Activated gamma-delta T cell (primary cell): Measurements from ENCODE around the gene KCTD3.

ENCODE experiments used
- DNase-seq: peaks from one replicate; lab custom pipeline; 2025; lab: John Stamatoyannopoulos, UW

The KCTD3 gene

DNA sequence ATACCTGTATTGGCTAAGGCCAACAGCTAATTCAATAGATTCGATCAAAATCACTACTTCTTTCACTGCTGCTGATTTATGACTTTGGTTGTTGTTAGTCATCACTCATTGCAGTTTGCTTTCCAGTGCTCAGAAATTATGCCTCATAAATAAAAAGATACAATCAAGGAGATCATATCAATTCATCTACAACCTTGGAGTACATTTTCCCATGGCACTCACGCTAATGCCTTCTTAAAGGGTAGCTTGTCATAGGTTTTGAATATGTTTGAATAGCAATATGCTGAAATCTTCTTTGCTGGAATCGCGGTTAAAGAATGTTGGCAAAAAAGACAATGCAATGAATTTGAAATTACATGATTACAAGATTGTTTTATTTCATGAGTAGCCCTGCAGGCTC, 89.9 kb downstream of the KCTD3 start:
- no peak for DNase-seq

DNA sequence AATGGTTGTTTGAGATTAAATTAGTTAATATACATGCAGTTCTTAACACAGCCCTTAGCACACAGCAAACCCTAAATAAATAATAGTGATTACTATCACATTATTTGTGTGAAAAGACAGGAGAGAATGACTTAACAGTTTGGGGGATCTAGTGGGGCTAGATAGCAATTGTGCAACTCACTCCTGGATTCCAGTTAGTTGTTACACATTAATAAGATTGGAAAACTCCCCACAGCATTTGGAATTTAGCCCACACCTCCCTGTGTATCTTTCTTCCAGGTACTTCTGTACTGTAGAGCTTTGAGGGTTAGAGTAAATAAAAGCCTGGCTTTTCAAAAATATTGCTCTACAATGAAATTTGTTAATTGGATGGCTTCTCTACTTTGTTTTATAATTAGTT, 93.2 kb downstream of the KCTD3 start:
- no peak for DNase-seq

DNA sequence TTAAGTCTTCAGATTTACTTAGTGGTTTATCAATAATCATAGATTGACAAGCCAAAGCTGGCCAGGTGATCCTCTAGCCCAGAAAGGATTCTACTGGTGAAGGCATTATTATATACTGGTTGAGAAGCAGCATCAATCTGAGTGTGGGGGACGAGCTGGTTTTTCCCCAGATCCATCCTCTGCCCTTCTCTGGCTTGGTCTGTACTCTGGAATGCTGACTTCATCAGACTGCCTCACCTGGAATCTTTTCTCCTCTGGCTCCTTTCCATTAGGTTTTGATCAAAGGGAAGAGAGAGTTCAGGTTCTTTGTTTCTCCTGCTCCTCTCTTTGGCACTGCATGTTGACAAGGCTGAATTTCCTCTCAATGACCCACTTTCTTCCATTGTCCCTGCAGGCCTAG, 93.9 kb downstream of the KCTD3 start:
- DNase-seq, result no peak

DNA sequence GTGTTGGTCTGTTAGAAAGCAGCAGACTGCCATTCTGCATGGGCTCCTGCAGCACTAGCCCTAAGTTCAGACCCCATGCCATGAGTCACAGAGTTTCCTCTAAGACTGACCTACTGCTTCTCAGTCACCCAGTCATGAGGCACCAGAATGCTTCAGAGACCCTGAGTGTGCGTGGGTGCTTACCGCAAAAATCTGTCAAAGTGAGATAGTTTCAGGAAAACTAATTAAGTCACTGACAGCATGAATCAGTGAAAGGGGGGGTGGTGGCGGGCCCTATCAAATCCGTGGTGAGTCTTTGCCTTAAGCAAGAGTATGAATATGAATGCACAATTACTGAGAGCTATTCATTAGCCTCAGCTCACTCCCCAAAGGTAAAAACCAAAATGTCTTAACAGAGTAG, 98.1 kb downstream of the KCTD3 start:
- DNase-seq, result no peak

DNA sequence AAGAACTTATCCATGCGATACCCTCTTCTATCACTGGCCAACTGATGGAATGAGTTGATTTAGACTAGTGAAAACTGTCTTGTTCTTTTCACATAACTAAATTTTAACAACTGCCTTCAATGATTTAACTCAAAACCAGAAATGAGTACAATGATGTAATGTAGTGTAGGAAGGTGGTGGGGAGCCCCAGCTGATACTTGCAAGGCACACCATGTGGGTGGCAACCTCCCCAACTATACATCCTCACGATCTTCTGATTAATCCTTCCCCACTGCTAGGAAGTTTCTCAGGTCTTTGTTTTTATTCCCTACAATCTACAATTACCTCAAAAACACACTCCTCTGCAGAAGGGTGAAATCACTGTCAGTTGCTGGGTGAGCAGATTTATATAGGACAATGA, 100.7 kb downstream of the KCTD3 start:
- DNase-seq, result no peak

DNA sequence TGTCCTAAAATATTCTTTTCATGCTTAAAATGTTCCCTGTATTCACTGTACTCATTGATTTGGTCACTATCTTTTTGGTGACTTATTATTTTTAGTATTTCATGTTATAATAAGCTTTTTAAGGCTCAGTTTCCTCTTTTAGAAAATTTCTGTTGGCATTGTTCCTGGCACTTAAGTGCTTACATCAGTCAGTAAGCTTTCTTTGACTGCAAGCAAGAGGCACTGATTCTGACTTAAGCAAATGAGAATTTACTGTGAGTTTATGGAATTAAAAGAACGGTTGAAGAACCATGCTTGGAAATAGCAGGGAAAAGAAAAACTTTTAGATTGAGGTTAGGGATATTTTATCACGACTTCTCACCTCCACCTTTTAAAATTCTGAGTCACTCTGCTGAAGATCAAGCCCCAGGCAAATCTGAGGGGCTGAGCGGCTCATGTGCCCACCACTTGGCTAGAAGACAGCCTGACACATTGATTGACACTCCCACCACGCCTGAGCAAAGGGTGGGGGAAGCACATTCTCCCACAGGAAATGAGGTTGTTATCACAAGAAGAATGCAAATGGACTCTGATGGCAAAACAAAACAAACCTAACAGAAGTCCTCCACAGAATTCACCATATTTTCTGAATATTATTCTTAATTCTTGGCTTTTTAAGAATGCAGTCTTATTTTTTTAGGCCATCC, 102.8 kb downstream of the KCTD3 start:
- no peak for DNase-seq
